Hematopoietic multipotent progenitor cell treated with erythropoietin and hydrocortisone succinate and interleukin-3 and kit ligand, for 15 days (in vitro differentiated cells): ENCODE results near the gene MTA1.
A peak's percentile ranks its signal among the peaks of the same experiment; 100 is the strongest.

ENCODE experiments used
- DNase-seq: peaks from one replicate; pipeline ENCODE4 v3.0.0-alpha.2; 2015; ENCODE audit warnings: low spot score

The MTA1 gene

DNA sequence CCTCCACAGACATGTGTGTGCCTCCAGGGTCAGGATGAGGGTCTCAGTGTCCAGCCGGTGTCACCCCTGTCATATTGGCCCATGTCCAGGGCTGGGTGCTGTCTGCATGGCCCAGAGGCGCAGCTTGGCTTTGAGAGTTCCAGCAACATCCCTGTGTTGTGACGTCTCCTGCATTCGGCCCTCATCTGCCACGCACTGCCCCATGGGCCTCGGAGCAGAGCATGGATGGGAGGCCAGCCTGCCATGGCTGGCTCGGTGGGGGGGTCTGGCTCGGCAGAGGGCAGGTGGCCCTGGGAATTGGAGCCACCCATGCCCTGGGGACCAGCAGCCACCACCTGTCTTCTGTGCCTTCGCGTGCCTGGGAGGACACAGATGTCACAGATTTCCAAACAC, 32.1 kb upstream of the MTA1 start:
- DNase-seq: no peak

GRCh38 chr14:105388110-105388951, 31.3 kb upstream of the MTA1 start:
- no peak for DNase-seq

GRCh38 chr14:105388976-105389375, 30.7 kb upstream of the MTA1 start:
- no peak for DNase-seq

GRCh38 chr14:105389534-105389933, 30.1 kb upstream of the MTA1 start:
- no peak for DNase-seq

- no peak for DNase-seq
Observed at GRCh38 chr14:105389976-105390848, 29.4 kb upstream of the MTA1 start.

- DNase-seq: no peak
Observed at GRCh38 chr14:105390849-105391500, 28.7 kb upstream of the MTA1 start.

DNA sequence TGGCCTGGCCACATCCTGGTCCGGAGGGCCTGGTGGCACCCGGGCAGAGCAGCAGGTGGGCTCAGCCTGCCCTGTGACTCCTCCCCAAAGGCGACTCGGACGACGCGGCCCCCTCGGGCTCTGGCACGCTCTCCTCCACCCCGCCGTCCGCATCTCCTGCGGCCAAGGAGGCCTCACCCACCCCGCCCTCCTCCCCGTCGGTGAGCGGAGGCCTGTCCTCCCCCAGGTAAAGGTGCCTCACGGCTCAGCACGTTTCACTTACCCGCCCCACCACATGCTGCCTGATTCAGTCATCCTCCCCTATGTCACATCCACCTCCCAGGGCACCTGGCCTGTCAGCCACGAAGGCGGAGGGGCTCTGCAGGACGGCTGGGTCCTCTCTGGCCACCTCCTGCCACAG, 28.1 kb upstream of the MTA1 start:
- DNase-seq: no peak

DNA sequence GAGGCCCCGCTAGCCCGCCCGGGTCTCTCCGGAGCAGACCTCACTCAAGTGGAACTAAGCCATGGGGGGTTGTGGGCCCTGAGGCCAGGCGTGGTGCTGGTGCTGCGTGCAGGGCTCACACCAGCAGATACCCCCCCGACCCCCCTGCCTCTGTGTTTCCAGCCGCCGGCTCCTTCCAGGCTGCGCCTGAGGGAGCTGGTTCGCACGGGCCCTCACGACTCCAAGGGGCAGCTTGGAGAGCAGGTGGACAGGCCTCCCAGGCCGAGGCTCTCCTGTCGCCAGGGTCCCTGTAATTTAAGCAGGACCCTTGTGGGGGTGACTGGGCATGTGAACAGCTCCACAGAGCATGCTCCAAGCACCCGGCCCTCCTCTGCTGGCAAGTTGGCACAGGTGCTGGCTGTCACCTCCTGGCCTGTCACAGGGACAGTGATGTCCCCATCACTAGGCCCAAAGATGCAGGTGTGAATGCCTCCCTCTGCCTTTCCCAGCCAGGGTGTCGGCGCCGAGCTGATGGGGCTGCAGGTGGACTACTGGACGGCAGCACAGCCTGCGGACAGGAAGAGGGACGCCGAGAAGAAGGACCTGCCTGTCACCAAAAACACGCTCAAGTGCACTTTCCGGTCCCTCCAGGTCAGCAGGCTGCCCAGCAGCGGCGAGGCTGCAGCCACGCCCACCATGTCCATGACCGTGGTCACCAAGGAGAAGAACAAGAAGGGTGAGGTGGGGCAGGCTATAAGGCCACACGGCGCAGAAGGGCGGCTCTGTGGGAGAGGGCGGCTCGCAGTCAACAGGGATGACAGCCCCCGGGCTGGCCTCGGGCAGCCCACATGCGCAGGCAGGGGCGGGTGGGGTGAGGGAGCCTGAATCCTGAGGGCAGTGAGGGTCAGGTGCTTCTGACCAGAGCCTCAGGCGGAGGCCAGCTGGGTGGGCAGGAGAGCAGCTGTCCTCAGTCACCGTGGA, 27.2 kb upstream of the MTA1 start:
- no peak for DNase-seq

GRCh38 chr14:105393151-105393550, 26.5 kb upstream of the MTA1 start:
- no peak for DNase-seq

- DNase-seq: no peak
Observed at GRCh38 chr14:105394714-105395537, 24.7 kb upstream of the MTA1 start.

DNA sequence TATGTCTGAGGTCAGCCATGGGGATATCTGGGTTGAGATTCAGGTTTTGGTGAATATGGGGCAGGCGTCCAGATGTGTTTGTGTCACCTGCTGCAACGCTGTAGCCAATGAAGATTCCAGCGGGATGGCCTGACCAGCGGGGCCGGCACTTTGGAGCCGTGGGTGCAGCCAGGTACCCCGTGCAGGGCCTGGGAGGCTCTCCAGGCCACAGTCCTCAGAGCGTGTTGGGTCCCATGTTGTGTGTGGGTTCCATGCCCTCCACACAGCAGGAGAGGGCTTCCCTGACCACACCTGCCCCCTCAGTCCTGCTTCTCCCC, 24.1 kb upstream of the MTA1 start:
- DNase-seq: no peak

DNA sequence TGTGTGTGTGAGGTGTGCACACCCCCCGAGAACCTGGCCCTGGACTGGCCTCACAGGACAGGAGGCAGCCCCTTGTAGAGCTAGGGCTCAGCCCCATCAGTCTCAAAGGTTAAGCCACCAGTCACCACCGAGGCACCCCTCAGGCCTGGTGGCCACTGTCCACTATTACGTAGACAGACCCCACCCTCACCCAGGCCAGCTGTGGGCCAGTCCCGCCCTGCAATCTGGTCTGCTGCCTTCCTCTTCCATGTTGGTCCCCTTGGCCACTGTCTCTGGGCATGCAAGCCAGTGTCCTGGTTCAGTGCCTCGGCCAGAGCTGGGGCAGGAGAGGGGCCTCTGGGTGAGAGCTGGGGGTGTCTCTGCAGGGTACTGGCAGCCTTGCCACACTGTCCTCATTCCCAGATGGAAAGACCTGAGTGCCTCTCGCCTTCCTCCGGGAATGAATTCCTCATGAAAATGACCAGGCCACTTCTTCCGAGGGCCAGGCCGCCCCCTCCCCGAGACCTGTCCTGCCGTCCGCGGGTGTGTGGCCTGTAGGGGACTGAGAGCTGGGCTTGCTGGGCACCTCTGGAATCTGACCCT, 22.2 kb upstream of the MTA1 start:
- DNase-seq: no peak

DNA sequence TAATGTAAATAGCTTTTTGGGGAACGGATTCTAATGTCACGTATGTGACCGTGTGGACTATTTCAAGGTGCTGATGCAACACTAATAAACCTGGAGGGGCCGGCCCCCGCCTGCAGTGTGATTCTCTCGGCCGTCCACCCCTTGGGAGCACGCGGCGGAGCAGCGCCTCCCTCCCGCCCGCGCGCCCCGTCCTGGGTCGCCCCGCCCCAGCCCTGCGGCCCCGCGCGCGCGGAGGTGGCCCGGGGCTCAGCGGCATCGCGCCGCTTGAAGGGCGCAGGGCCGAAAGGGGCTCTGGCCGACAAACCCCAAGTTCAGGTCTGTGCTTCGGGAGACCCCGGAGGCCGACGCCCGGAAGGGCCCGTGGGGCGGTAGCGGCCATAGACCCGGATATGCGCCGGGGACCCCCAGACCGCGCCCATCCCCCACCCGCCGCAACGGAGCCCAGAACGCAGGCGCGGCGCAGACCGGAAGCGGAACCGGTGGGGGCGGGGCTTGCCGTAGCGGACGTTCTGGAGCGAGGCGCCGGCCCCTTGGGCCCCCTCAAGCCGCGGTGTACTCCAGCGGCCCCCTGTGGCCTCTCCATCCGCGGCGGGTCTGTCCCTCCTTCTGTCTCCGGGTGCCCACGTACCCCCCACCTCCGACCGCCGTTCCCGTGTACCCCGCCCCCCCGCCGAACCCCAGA, 21.4 kb upstream of the MTA1 start, which contains the start of gene TEX22:
Gene TEX22, plus strand, starts transcription at position 495 of the 682 bp plus-strand sequence. CDS start 803 bp downstream, outside the sequence.
- DNase-seq: peak; percentile 83

DNA sequence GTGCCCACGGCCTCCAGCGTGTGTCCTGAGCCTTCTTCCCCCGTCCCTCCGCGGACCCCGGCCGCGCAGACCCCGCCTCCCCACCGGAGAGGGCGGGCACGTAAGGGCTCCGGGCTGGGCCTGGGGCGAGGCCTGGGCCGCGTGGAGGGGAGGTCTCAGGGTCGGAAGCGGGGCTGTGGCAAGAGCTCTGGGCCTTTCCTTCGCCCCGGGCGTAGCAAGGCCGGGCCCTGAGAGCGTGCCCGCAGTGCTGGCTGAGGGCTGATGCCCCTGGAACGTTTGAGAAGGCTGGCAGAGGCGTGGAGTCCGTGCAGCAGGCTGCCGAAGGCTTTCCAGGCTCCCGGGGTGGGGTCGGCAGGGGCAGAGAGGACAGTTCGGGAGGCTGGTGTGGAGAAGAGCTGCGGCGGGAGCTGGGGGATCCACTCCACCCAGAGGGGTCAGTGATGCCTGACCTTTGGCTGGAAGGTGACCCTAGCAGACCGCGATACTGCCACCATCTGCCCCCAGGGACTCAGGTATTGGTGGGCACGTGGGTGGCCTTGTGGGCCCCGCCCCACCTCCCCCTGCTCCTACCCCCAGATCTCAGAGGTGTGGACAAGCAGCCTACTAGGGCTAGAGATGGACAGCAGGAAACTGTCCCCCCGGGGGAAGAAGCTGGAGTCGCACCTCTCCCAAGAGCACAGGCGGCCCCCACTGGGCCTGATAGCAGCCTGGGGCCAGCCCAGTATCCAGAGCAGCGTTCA, 20.7 kb upstream of the MTA1 start:
- DNase-seq: no peak

DNA sequence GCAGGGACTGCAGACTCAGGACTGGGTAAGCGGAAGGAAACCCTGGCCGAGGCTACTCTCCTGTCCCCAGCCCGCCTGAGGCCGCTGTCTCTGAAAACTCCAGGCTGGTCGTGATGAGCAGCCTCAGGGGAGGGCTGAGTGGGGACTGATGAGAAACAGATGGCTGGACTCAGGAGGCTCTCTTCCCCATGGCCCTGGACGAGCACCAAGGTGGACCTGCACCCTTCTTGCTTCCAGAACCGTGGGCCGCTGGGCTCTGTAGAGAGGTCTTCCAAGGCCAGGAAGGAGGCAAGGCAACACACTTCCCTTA, 20.2 kb upstream of the MTA1 start:
- DNase-seq: no peak

- no peak for DNase-seq
Observed at GRCh38 chr14:105400016-105400415, 19.6 kb upstream of the MTA1 start.

DNA sequence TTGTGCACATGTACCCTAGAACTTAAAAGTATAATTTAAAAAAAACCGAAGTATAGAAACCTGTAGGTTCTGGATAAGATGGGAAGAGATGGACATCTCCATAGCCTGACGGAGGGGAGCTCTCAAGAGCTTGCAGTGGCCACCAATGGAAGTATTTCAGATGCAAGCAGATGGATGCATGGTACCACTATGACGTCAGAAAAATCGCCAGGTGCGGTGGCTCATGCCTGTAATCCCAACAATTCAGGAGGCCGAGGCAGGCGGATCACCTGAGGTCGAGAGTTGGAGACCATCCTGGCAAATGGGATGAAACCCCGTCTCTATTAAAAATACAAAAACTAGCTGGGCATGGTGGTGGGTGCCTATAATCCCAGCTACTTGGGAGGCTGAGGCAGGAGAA, 17.9 kb upstream of the MTA1 start:
- DNase-seq: no peak

- no peak for DNase-seq
Observed at GRCh38 chr14:105408592-105408991, 11.0 kb upstream of the MTA1 start.

DNA sequence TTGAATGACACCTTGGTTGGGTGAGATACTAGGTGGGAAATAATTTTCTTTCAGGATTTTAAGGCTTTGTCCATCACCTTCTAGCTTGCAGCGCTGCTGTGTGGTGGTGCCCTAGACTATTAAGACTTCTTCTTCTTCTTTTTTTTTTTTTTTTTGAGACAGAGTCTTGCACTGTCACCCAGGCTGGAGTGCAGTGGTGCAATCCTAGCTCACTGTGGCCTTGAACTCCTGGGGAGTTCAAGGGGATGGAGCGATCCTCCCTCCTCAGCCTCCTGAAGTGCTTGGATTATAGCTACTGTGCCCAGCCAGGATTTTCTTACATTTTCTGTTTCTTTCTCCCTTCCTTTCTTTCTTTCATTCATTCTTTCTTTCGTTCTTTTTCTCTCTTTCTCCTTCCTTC, 10.3 kb upstream of the MTA1 start:
- no peak for DNase-seq
